CD14-positive monocyte (primary cell): ENCODE measurements around the gene NUP205. TPM values are rescaled to one million over a fixed set of nuclear protein-coding genes. Genes with fewer than 3 reads are reported as not detected.
A peak's percentile ranks its signal among the peaks of the same experiment; 100 is the strongest.
"Not testable (repeated sequence)": the region's sequence is repeated elsewhere in the genome, so short reads cannot be mapped to it uniquely, and the experiment has no call there.

Experiments
- DNase-seq, 3 donors: peaks; one replicate each; pipeline ENCODE4 v3.0.0-alpha.2; 2011 to 2022
- H2AFZ ChIP-seq: 2 replicates; pipeline ENCODE4 v1.6.0; 2012; ENCODE audit warnings: mild to moderate bottlenecking, low read depth, low read length, inconsistent platforms; ENCODE audit not compliant: insufficient read depth, poor library complexity, severe bottlenecking
- H3K27ac ChIP-seq, 2 donors: 1 replicate in 1 of 2; 2 replicates in 1 of 2; pipeline ENCODE4 v1.5.1; 2012 to 2013; ENCODE audit warnings: low read length in 2 of 2, control low read depth in 1 of 2, inconsistent platforms in 1 of 2, low read depth in 1 of 2, mild to moderate bottlenecking in 1 of 2
- H3K27me3 ChIP-seq, 2 donors: one replicate each; pipeline versions ENCODE4 v1.6.0 to v1.6.1; 2011 to 2013; ENCODE audit warnings: low read length in 2 of 2; ENCODE audit not compliant: control insufficient read depth in 2 of 2, insufficient read depth in 2 of 2
- H3K36me3 ChIP-seq, 2 donors: replicated peaks in 1 of 2; 1 replicate in 1 of 2; 2 replicates in 1 of 2; pipeline versions ENCODE4 v1.5.1 to v1.6.1; 2012 to 2013; ENCODE audit warnings: low read length in 2 of 2, control low read depth in 1 of 2, inconsistent platforms in 1 of 2, mild to moderate bottlenecking in 1 of 2; ENCODE audit not compliant: insufficient read depth in 2 of 2, control insufficient read depth in 1 of 2
- H3K4me1 ChIP-seq, 2 donors: 1 replicate in 1 of 2; 2 replicates in 1 of 2; pipeline versions ENCODE4 v1.5.1 to v1.6.1; 2012 to 2013; ENCODE audit warnings: low read length in 2 of 2, control low read depth in 1 of 2, inconsistent platforms in 1 of 2, mild to moderate bottlenecking in 1 of 2, moderate library complexity in 1 of 2; ENCODE audit not compliant: insufficient read depth in 2 of 2, control insufficient read depth in 1 of 2
- H3K4me2 ChIP-seq: replicated peaks from 2 replicates; pipeline ENCODE3; 2012; ENCODE audit warnings: low read length, moderate library complexity, mild to moderate bottlenecking; ENCODE audit not compliant: poor library complexity, severe bottlenecking; ENCODE audit errors: extremely low read depth
- H3K4me3 ChIP-seq, 3 experiments: fragments of 200-600 bp in 1 of 3; sonication (generic) in 1 of 3; replicated peaks in 1 of 3; 1 replicate in 2 of 3; 2 replicates in 1 of 3; pipeline ENCODE4 v1.5.1; 2011 to 2013; ENCODE audit warnings: low read length in 3 of 3, mild to moderate bottlenecking in 3 of 3, control low read depth in 2 of 3, low read depth in 2 of 3, inconsistent platforms in 1 of 3, moderate library complexity in 1 of 3
- H3K79me2 ChIP-seq: 2 replicates; pipeline ENCODE4 v1.6.0; 2012; ENCODE audit warnings: mild to moderate bottlenecking, control low read depth, inconsistent platforms, low read length, moderate library complexity; ENCODE audit not compliant: insufficient read depth
- H3K9ac ChIP-seq: 2 replicates; pipeline ENCODE4 v1.6.0; 2017; ENCODE audit warnings: low read length, mild to moderate bottlenecking; ENCODE audit not compliant: insufficient read depth, poor library complexity, severe bottlenecking
- H3K9me3 ChIP-seq, 2 donors: replicated peaks in 1 of 2; 1 replicate in 1 of 2; 2 replicates in 1 of 2; pipeline versions ENCODE4 v1.5.1 to v1.6.1; 2012 to 2013; ENCODE audit warnings: low read length in 2 of 2, control low read depth in 1 of 2; ENCODE audit not compliant: control insufficient read depth in 1 of 2, insufficient read depth in 1 of 2
- H4K20me1 ChIP-seq: 2 replicates; pipeline ENCODE4 v1.6.0; 2012; ENCODE audit warnings: mild to moderate bottlenecking, low read length, control low read depth, moderate library complexity; ENCODE audit not compliant: insufficient read depth
- H3K27ac Mint-ChIP-seq, 7 donors: one replicate each; pipeline ENCODE4 v1.8.0; 2020; ENCODE audit warnings: mild to moderate bottlenecking in 7 of 7, mixed read lengths in 7 of 7, moderate library complexity in 6 of 7, inconsistent platforms in 2 of 7
- H3K27me3 Mint-ChIP-seq, 3 donors: one replicate each; pipeline ENCODE4 v1.8.0; 2021 to 2022; ENCODE audit warnings: low read depth in 3 of 3, mild to moderate bottlenecking in 3 of 3, mixed read lengths in 3 of 3, moderate library complexity in 3 of 3, inconsistent platforms in 1 of 3
- H3K36me3 Mint-ChIP-seq, 2 donors: one replicate each; pipeline ENCODE4 v1.8.0; 2020; ENCODE audit warnings: mixed read lengths in 2 of 2, inconsistent platforms in 1 of 2, mild to moderate bottlenecking in 1 of 2
- H3K4me1 Mint-ChIP-seq: one replicate; pipeline ENCODE4 v1.8.0; 2020; ENCODE audit warnings: mild to moderate bottlenecking, mixed read lengths
- H3K4me3 Mint-ChIP-seq, 2 donors: one replicate each; pipeline ENCODE4 v1.8.0; 2020; ENCODE audit warnings: mild to moderate bottlenecking in 2 of 2, mixed read lengths in 2 of 2, moderate library complexity in 1 of 2
- H3K9me3 Mint-ChIP-seq, 7 donors: one replicate each; pipeline ENCODE4 v1.8.0; 2020 to 2022; ENCODE audit warnings: mixed read lengths in 7 of 7, mild to moderate bottlenecking in 6 of 7, moderate library complexity in 6 of 7, inconsistent platforms in 2 of 7
- whole genome bisulfite sequencing: methylation state at CpG from one replicate; pipeline ENCODE4 v1.1.5; 2013; ENCODE audit warnings: missing lambda C conversion rate; ENCODE audit not compliant: insufficient coverage; 5-methylcytosine and 5-hydroxymethylcytosine counted together
- intact Hi-C, 2 donors: fragments of 100-400 bp; cut with micrococcal nuclease; formaldehyde crosslinking; loops; one replicate each; pipeline versions ENCODE4 v1.15.0 to v1.15.1; 2023
- polyA plus RNA-seq, 3 donors: library from polyadenylated mRNA; depleted of rRNA in 1 of 3; unstranded in 2 of 3; stranded (reverse) in 1 of 3; fragments of 300-500 nt in 2 of 3; fragments of >200 nt in 1 of 3; fragmentation: Illumina TruSeq in 2 of 3; gene quantifications; 1 replicate in 2 of 3; 2 replicates in 1 of 3; pipeline ENCODE4 v1.2.3, GENCODE V29; 2012 to 2021
- TF ChIP-seq, protein P1 (sequence below): fragments of 200-600 bp; IDR thresholded peaks from one replicate; pipeline ENCODE4 v1.8.0; 2022; ENCODE audit warnings: antibody characterized with exemption, mild to moderate bottlenecking

Gene NUP205
- polyA plus RNA-seq, 3 donors: 10.9 to 15.2 (median 13.7) TPM

DNA sequence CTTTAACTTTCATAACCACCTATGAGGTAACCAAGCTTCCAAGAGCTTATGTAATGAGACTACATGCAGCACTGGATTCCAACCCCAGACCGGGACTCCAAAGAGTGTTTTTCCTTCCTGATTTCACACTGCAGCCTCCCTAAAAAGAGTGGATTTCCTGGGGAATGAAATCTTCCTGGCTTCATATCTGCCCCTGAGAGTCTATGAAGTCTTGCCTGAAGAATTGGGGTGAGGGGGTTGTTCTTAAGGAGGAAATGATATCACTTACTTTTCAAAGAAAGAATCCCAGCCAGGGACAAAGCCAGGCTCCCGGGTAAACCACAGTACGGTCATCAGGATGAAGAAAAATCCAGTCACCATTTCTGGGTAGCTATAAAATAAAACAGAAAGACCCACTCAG lies 134.3 kb downstream of the NUP205 start:
- Histone ChIP-seq H3K36me3 (no peaks in the 10 kb centered on the region), H3K4me1 (no peaks in the 10 kb centered on the region), H3K9ac (no peak overlapping the region), H3K27me3 (no peaks in the 10 kb centered on the region), H3K27ac (no peak overlapping the region), H3K79me2 (no peaks in the 10 kb centered on the region), H3K4me2 (no peak overlapping the region), H3K4me3 (no peak overlapping the region), H2AFZ (no peak overlapping the region), H4K20me1 (no peaks in the 10 kb centered on the region), H3K9me3 (no peaks in the 10 kb centered on the region)
- H3K36me3 Mint-ChIP-seq: peaks cover 13 to 15% of the 10 kb centered on the region in 2 donors
- no peak for DNase-seq
- H3K9me3 Mint-ChIP-seq: no peaks in the 10 kb centered on the region
- TF ChIP-seq, protein P1, sequence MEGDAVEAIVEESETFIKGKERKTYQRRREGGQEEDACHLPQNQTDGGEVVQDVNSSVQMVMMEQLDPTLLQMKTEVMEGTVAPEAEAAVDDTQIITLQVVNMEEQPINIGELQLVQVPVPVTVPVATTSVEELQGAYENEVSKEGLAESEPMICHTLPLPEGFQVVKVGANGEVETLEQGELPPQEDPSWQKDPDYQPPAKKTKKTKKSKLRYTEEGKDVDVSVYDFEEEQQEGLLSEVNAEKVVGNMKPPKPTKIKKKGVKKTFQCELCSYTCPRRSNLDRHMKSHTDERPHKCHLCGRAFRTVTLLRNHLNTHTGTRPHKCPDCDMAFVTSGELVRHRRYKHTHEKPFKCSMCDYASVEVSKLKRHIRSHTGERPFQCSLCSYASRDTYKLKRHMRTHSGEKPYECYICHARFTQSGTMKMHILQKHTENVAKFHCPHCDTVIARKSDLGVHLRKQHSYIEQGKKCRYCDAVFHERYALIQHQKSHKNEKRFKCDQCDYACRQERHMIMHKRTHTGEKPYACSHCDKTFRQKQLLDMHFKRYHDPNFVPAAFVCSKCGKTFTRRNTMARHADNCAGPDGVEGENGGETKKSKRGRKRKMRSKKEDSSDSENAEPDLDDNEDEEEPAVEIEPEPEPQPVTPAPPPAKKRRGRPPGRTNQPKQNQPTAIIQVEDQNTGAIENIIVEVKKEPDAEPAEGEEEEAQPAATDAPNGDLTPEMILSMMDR: no peak
- peaks cover 8% of the 10 kb centered on the region for H3K4me1 Mint-ChIP-seq
- no peak overlapping the region for H3K4me3 Mint-ChIP-seq
- intact Hi-C loops: no loop called here
- H3K27me3 Mint-ChIP-seq: peaks cover 0 to 1% (median 0%) of the 10 kb centered on the region in 3 donors
- no CpG with 5 or more reads among the region's 3 CpGs for WGBS
- peak overlapping the region in 2 of 7 donors; percentile 58 to 72 for H3K27ac Mint-ChIP-seq

- intact Hi-C loops, H4K20me1 ChIP-seq, H2AFZ ChIP-seq, H3K9me3 Mint-ChIP-seq, H3K9ac ChIP-seq, H3K27me3 Mint-ChIP-seq, H3K4me3 Mint-ChIP-seq, H3K27ac Mint-ChIP-seq, DNase-seq, H3K27ac ChIP-seq, H3K4me3 ChIP-seq, H3K9me3 ChIP-seq, H3K79me2 ChIP-seq, H3K4me2 ChIP-seq, H3K4me1 Mint-ChIP-seq, H3K36me3 ChIP-seq, H3K27me3 ChIP-seq, H3K4me1 ChIP-seq: not testable (repeated sequence)
- peaks cover 13 to 14% of the 10 kb centered on the region in 2 donors for H3K36me3 Mint-ChIP-seq
- 97% methylated on average over 7 of the region's 7 CpGs for WGBS
Measured at GRCh38 chr7:135692606-135693005, 134.9 kb downstream of the NUP205 start.
